ENCODE results near the gene EPB41L4A.

DNA sequence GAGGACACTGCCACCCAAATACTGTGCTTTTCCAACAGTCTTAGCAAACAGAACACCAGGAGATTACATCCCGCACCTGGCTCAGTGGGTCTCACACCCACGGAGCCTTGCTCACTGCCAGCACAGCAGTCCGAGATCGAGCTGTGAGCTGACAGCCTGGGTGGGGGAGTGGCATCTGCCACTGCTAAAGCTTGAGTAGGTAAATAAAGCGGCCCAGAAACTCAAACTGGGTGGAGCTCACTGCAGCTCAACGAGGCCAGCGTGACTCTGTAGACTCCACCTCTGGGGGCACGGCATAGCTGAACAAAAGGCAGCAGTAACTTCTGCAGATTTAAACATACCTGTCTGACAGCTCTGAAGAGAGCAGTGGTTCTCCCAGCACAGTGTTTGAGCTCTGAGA lies 28.8 kb downstream of the EPB41L4A start:
- TF ChIP-seq EZH2 (IDR thresholded peaks at IDR 0.05; ENCODE audit: insufficient read depth, poor library complexity, severe bottlenecking), result no peak
- no peak for TF ChIP-seq EZH2phosphoT487 (IDR thresholded peaks at IDR 0.05; ENCODE audit: insufficient read depth, low read depth)

Data from GM23248 (cell line).